ENCODE measurements around the gene LYSMD4.

The LYSMD4 gene

DNA sequence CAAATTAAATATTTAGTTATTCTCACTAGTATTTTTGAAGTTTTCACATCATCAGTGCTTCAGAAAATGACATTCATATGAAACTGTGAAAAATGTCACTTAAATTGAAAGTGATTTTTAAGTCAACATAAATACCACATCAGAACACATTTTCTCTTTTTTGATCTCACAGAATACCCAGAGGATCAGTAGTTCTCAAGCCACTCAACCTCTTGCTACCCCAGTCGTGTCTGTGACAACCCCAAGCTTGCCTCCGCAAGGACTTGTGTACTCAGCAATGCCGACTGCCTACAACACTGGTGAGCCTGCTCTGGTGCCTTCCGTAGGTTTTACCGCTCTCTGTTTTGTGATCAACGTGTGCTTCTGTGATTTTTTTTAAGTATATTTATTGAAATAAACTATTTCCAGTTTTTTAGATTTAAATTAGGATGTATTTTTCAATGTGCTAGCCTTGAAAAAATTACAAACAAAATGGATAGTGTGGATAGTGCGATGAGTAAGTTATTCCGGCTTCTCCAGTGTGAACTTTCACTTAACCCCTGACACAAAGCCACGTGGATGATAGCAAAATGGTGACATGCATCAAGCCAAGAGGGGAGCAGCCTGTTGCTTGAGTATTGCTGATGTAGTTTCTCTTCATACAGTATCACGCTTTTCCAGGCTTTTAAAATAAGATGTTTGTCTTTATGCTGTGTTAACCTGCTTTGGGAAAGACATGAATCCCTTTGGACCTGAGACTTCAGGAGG, 26.5 kb downstream of the LYSMD4 start:
- DNase-seq (ENCODE audit: low spot score): no peak

DNA sequence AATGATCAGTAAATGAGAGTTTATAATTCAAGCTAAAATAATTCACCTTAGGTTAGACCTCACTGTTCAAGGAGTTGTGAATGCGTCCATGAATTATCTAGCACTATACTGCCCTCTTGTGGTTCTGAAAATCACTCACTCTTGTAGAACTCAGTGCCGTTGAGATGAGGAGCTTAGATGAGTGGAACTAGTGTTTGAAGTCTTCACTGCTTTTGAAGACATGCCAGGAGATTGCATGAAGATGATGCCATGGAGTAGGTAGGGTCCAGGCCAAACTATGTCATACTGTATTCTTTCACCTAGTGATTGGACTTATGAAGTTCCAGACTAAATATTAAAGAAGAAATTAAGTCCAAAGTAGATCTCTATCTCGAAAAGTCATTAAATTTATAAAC, 28.8 kb downstream of the LYSMD4 start:
- peak; percentile 61 for DNase-seq (ENCODE audit: low spot score)

DNA sequence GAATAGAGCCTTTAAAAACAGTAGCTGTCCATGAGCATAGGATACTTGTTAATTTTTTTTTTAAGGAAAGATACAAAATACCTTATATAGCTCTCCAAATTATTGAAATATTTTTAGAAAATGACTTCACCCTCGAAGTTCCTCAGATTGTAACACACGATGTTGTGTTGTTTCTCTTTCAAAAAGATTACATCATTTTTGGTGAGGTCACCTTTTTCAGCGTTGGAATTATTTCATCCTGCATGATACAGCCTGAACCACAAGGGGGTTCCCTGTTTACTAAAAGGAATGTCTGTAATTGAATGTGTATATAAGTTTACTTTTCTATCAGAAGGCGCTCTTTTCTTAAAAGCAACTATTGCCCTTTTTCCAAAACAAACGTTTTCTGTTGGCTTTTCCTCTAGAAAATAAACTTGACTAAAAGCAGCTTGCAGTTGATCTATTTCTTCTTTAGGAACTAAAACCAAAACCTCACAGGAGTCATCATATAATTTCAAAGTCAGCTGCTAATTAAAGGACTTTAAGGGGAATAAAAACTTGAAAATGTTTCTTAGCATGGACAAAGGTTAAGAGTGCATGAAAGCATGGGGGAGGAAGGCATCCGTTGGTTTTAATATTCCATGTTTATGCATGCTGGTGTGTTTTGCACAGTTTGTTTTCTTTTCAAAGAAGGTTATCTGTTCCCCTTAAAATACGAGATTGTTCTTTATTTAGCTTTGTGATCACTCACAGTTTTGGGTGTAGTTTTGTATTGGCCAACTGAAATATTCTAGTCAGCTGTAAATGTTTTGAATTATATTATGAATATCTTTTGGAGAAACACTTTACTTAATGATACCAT, 29.4 kb downstream of the LYSMD4 start:
- peak; percentile 46 for DNase-seq (ENCODE audit: low spot score)

DNA sequence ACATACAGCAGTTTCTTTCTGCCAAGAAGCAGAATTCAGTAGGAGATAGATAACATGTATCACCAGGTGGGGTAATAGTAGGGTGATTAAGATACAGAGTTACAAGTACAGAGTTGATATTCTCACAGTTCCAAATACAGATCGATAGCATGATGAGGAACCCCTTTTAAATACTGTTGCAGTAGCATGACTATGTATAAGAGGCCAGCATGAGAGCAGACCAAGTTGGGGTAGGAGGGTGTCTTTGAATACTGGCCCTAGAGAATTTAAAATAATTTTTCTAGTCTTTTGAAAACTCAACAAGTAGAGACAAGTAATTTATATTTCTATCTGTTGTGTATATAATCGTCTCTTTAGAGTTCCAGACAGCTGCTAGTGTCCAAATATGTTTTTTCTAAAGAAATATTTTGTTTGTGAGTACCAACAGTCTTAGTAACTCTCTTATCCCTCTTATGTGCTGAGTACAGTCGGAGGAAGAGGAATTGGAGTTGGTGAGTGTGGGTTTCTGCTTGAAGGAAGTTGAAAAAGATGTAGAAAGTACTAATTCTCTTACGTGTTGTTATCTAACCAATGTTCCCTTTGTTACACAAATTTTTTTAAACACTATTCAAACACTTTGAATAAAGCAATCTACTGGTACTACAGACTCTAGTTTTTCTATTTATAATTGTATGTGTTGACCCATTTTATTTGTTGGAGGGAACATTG, 30.2 kb downstream of the LYSMD4 start:
- DNase-seq (ENCODE audit: low spot score): no peak

DNA sequence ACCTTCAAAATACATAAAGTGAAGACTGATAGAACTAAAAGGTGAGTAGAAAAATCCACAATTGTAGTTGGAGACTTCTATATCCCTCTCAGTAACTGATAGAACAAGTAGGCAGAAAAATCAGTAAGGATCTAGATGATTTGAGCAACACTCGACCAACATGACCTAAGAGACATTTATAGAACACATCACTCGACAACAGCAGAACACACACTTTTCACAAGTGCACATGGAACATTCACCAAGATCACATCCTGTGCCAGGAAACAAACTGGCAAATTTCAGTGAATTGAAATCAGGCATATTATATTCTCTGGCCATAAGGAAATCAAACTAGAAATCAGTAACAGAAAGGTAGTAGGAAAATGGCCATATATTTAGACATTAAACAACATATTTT, 37.1 kb downstream of the LYSMD4 start:
- DNase-seq (ENCODE audit: low spot score): no peak

DNA sequence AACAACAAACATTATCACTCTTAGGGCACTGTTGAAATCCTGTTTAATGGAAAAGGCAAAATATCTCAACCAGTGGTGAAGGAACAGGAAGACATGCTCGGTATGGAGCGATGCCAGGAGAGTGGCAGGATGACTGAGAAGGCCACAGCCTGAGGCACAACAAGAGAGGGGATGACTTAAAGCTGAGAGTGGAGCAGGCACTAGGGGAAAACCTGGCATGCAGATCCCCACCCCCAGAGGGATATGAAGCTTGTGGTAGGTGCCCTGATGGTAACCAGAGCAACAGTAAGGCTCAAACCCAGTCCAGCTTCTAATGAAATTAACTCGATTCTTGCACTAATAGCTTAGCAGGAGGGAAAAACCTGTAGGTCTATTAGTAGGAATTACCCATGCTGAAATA, 40.4 kb downstream of the LYSMD4 start:
- no peak for DNase-seq (ENCODE audit: low spot score)

DNA sequence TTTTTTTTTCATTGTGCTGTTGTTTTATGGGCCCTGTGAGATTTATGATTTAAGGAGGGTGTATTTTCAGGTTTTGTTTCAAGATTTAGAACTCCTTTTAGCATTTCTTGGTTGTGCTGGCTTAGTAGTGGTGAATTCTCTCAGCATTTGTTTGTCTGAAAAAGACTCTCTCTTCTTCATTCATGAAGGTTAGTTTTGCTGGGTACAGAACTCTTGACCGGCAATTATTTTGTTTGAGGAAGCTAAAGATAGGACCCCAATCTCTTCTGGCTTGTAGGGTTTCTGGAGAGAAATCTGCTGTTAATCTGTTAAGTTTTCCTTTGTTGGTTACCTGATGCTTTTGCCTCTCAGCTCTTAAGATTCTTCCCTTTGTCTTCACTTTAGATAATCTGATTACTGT, 46.9 kb downstream of the LYSMD4 start:
- DNase-seq (ENCODE audit: low spot score): no peak

DNA sequence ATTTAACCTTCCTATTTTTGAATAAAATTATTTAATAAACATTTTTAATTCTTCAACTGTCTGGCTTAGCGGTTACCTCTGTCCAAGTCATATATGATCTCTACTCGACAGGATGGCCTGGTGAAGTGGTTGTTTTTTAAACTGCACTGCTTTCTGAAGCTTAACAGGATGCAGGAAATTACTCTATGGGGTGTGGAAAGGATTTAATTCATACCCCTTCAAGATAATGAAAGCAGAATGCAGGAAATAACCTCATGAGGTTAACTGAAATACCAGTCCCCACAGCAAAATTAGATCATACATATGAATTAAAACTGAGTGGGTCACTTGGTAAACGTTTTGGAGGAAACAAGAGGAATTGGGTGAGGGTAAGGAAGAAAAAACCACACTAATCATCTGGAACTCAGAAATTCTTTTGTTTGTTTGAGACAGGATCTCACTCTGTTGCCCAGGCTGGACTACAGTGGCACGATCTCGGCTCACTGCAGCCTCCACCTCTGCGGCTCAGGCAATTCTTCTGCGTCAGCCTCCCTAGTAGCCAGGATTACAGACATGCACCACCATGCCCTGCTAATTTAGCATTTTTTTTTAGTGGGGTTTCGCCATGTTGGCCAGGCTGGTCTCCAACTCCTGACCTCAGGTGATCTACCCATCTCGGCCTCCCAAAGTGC, 50.1 kb downstream of the LYSMD4 start:
- DNase-seq (ENCODE audit: low spot score): no peak

DNA sequence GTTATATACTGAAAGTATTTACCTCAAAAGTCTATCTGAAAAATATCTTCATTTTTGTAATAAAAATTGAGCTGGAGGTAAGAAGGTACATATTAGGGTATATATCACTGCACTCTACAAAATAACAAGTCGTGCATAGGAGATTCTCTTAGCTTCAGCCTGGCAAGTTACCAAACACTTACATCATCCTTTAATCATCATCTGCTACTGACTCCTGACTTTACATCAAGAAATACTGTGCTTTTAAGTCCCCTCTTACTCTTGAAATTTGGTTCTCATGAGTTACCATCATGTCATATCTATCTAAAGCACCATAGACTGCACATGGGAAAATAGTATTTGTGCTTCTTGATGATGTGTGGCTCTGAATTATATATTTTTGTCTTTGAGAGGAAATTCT, 50.8 kb downstream of the LYSMD4 start:
- DNase-seq (ENCODE audit: low spot score): no peak

DNA sequence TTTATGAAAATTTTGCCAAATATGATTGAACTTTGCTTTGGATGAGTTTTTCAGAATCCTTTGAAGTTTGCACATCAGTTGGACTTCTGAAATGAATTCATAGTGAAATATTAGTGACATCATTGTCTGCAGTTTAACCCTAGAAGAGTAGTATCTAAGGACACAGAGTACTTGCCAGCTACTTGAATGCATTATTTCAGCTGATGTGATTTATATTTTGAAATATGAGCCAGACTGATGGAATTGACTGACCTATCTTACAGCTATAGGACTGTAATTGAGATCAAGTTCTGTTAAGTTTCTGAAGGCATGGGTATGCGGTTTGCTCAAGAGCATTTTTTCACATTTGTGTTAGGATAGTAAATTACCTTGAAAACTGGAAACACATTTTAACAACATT, 51.2 kb downstream of the LYSMD4 start:
- DNase-seq (ENCODE audit: low spot score): no peak

DNA sequence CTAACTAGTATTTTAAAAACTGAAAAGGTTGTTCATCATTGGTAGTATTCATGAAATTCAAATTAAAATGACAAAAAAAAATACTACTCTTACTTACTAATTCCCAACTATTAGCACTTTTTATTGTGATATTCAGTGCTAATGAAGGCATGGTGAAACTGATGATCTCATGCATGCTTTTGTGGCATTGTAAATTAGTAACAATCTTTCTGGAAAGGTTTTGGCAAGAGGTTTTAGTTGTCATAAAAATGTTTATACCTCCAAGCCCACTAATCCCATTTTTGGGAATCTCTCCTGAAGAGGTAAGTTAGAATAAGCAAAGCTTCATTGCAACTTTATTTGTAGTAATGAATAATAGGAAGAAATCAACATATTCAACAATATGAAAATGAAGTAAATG, 53.0 kb downstream of the LYSMD4 start:
- DNase-seq (ENCODE audit: low spot score): no peak

DNA sequence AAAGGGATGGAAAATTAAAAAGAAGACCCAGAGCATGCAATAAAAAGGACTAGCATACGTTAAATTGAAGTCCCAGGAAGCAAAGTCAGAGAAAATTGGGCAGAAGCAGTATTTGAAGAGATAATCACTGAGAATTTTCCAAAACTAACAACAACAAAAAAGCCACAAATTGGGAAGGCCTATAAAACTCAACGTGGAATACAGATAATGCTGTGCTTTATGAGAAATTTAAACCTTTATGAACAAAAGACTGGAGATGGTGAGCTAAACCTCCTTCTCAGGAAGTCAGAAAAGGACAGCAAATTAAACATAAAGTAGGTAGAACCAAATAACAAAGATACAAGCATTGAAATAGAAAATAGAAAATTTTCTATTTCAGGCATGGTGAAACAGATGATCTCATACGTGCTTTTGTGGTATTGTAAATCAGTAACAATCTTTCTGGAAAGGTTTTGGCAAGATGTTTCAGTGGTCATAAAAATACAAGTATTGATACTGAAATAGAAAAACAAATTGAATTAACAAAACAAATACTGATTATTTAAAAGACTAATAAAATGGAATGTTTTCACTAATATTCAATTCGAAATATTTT, 55.6 kb downstream of the LYSMD4 start:
- DNase-seq (ENCODE audit: low spot score): no peak
